Measurements from ENCODE around the gene NATD1. TPM values are rescaled to one million over a fixed set of nuclear protein-coding genes. Genes with fewer than 3 reads are reported as not detected.

NATD1 gene
- total and polyA plus RNA-seq, 2 experiments from 2014 or later = 2.1 to 8.1 TPM

DNA sequence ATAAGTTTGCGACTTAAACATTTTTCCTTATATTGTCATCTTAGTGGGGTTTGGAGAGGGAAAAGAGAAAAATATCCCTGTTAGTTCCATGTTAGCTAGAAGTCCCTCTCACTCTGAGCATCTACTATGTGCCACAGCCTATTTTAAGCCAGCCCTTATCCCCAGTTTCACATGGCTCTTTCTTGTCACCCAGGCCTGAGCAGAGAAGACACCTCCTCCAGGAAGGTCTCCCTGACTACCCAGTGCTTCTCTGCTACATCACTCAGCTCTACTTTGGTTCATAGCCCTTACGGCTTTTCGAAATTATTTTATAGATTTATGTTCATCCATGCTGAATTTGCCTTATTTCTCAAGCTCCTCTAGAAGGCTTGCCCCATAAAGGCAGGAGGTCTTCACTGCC, 24.1 kb upstream of the NATD1 start:
- Histone ChIP-seq H3K9me2 (ENCODE audit: insufficient read depth) (no peaks in the 10 kb centered on the region), H3K79me2 (replicated peaks; ENCODE audit: insufficient read depth) (no peaks in the 10 kb centered on the region), H3K4me3 (no peak overlapping the region), H2AFZ (no peak overlapping the region), H4K20me1 (replicated peaks; ENCODE audit: insufficient read depth) (no peaks in the 10 kb centered on the region), H3K36me3 (ENCODE audit: insufficient read depth) (no peaks in the 10 kb centered on the region), H3K4me1 (ENCODE audit: insufficient read depth) (peaks cover 10% of the 10 kb centered on the region), H3K27me3 (ENCODE audit: insufficient read depth) (peaks cover 41% of the 10 kb centered on the region), H3K4me2 (no peak overlapping the region), H3F3A (replicated peaks; ENCODE audit: low read depth) (0 out of 2 replicates have a peak, but pooled peaks cover 3% of the 10 kb centered on the region), H3K27ac (ENCODE audit: low read depth) (no peak overlapping the region)
- no peak overlapping the region for H3K27ac Mint-ChIP-seq
- no peak for TF ChIP-seq EZH2 (IDR thresholded peaks at IDR 0.05; ENCODE audit: low read depth, unreplicated experiment)
- no peak for TF ChIP-seq EZH2phosphoT487 (IDR thresholded peaks at IDR 0.05; ENCODE audit: unreplicated experiment)
- TF ChIP-seq, protein P1, sequence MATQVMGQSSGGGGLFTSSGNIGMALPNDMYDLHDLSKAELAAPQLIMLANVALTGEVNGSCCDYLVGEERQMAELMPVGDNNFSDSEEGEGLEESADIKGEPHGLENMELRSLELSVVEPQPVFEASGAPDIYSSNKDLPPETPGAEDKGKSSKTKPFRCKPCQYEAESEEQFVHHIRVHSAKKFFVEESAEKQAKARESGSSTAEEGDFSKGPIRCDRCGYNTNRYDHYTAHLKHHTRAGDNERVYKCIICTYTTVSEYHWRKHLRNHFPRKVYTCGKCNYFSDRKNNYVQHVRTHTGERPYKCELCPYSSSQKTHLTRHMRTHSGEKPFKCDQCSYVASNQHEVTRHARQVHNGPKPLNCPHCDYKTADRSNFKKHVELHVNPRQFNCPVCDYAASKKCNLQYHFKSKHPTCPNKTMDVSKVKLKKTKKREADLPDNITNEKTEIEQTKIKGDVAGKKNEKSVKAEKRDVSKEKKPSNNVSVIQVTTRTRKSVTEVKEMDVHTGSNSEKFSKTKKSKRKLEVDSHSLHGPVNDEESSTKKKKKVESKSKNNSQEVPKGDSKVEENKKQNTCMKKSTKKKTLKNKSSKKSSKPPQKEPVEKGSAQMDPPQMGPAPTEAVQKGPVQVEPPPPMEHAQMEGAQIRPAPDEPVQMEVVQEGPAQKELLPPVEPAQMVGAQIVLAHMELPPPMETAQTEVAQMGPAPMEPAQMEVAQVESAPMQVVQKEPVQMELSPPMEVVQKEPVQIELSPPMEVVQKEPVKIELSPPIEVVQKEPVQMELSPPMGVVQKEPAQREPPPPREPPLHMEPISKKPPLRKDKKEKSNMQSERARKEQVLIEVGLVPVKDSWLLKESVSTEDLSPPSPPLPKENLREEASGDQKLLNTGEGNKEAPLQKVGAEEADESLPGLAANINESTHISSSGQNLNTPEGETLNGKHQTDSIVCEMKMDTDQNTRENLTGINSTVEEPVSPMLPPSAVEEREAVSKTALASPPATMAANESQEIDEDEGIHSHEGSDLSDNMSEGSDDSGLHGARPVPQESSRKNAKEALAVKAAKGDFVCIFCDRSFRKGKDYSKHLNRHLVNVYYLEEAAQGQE (IDR thresholded peaks at IDR 0.05; ENCODE audit: unreplicated experiment) = no peak
- TF ChIP-seq, protein P2, sequence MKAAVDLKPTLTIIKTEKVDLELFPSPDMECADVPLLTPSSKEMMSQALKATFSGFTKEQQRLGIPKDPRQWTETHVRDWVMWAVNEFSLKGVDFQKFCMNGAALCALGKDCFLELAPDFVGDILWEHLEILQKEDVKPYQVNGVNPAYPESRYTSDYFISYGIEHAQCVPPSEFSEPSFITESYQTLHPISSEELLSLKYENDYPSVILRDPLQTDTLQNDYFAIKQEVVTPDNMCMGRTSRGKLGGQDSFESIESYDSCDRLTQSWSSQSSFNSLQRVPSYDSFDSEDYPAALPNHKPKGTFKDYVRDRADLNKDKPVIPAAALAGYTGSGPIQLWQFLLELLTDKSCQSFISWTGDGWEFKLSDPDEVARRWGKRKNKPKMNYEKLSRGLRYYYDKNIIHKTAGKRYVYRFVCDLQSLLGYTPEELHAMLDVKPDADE (IDR thresholded peaks at IDR 0.05) = no peak
- no peak for TF ChIP-seq JUNB (IDR thresholded peaks at IDR 0.05; ENCODE audit: unreplicated experiment)
- TF ChIP-seq, protein P3, sequence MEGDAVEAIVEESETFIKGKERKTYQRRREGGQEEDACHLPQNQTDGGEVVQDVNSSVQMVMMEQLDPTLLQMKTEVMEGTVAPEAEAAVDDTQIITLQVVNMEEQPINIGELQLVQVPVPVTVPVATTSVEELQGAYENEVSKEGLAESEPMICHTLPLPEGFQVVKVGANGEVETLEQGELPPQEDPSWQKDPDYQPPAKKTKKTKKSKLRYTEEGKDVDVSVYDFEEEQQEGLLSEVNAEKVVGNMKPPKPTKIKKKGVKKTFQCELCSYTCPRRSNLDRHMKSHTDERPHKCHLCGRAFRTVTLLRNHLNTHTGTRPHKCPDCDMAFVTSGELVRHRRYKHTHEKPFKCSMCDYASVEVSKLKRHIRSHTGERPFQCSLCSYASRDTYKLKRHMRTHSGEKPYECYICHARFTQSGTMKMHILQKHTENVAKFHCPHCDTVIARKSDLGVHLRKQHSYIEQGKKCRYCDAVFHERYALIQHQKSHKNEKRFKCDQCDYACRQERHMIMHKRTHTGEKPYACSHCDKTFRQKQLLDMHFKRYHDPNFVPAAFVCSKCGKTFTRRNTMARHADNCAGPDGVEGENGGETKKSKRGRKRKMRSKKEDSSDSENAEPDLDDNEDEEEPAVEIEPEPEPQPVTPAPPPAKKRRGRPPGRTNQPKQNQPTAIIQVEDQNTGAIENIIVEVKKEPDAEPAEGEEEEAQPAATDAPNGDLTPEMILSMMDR (conservative IDR thresholded peaks at IDR 0.05; ENCODE audit: low read depth in 2 of 2) = no peak
- no peak for TF ChIP-seq NANOG (IDR thresholded peaks at IDR 0.05; ENCODE audit: borderline replicate concordance)
- TF ChIP-seq STAT1 (IDR thresholded peaks at IDR 0.05; ENCODE audit: unreplicated experiment) = no peak
- TF ChIP-seq ZNF331 (CRISPR knock-in tag; IDR thresholded peaks at IDR 0.05; ENCODE audit: low read depth) = no peak
- TF ChIP-seq, protein P4, sequence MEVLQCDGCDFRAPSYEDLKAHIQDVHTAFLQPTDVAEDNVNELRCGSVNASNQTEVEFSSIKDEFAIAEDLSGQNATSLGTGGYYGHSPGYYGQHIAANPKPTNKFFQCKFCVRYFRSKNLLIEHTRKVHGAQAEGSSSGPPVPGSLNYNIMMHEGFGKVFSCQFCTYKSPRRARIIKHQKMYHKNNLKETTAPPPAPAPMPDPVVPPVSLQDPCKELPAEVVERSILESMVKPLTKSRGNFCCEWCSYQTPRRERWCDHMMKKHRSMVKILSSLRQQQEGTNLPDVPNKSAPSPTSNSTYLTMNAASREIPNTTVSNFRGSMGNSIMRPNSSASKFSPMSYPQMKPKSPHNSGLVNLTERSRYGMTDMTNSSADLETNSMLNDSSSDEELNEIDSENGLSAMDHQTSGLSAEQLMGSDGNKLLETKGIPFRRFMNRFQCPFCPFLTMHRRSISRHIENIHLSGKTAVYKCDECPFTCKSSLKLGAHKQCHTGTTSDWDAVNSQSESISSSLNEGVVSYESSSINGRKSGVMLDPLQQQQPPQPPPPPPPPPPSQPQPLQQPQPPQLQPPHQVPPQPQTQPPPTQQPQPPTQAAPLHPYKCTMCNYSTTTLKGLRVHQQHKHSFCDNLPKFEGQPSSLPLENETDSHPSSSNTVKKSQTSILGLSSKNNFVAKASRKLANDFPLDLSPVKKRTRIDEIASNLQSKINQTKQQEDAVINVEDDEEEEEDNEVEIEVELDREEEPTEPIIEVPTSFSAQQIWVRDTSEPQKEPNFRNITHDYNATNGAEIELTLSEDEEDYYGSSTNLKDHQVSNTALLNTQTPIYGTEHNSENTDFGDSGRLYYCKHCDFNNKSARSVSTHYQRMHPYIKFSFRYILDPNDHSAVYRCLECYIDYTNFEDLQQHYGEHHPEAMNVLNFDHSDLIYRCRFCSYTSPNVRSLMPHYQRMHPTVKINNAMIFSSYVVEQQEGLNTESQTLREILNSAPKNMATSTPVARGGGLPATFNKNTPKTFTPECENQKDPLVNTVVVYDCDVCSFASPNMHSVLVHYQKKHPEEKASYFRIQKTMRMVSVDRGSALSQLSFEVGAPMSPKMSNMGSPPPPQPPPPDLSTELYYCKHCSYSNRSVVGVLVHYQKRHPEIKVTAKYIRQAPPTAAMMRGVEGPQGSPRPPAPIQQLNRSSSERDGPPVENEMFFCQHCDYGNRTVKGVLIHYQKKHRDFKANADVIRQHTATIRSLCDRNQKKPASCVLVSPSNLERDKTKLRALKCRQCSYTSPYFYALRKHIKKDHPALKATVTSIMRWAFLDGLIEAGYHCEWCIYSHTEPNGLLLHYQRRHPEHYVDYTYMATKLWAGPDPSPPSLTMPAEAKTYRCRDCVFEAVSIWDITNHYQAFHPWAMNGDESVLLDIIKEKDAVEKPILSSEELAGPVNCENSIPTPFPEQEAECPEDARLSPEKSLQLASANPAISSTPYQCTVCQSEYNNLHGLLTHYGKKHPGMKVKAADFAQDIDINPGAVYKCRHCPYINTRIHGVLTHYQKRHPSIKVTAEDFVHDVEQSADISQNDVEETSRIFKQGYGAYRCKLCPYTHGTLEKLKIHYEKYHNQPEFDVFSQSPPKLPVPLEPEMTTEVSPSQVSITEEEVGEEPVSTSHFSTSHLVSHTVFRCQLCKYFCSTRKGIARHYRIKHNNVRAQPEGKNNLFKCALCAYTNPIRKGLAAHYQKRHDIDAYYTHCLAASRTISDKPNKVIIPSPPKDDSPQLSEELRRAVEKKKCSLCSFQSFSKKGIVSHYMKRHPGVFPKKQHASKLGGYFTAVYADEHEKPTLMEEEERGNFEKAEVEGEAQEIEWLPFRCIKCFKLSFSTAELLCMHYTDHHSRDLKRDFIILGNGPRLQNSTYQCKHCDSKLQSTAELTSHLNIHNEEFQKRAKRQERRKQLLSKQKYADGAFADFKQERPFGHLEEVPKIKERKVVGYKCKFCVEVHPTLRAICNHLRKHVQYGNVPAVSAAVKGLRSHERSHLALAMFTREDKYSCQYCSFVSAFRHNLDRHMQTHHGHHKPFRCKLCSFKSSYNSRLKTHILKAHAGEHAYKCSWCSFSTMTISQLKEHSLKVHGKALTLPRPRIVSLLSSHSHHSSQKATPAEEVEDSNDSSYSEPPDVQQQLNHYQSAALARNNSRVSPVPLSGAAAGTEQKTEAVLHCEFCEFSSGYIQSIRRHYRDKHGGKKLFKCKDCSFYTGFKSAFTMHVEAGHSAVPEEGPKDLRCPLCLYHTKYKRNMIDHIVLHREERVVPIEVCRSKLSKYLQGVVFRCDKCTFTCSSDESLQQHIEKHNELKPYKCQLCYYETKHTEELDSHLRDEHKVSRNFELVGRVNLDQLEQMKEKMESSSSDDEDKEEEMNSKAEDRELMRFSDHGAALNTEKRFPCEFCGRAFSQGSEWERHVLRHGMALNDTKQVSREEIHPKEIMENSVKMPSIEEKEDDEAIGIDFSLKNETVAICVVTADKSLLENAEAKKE (CRISPR knock-in tag; IDR thresholded peaks at IDR 0.05) = no peak
- no peak for TF ChIP-seq ZNF114 (CRISPR knock-in tag; IDR thresholded peaks at IDR 0.05)
- no peak for TF ChIP-seq POLR2AphosphoS5 (IDR thresholded peaks at IDR 0.05; ENCODE audit: low read depth)
- TF ChIP-seq CREB1 (CRISPR knock-in tag; IDR thresholded peaks at IDR 0.05; ENCODE audit: low read depth) = no peak
- peaks cover 3% of the 10 kb centered on the region; the same call in 1 of the 3 replicates for H3K9me3 Mint-ChIP-seq
- peaks cover 9% of the 10 kb centered on the region for H3K4me1 Mint-ChIP-seq
- peaks cover 41% of the 10 kb centered on the region for H3K27me3 Mint-ChIP-seq (ENCODE audit: insufficient read depth, low read depth, poor library complexity)
- ATAC-seq = no peak
- no peak overlapping the region for H3K4me3 Mint-ChIP-seq
- DNase-seq (ENCODE audit: low spot score) = no peak
- no peaks in the 10 kb centered on the region; the same call in 2 of the 3 replicates for H3K36me3 Mint-ChIP-seq (ENCODE audit: low read depth)

All from GM23338 (cell line).